HEK293 (cell line): ENCODE measurements around the gene OPCML.

Source experiments
- CTCF ChIA-PET: fragments of 350-600 bp; formaldehyde crosslinking; extraction: SDS; loops from one replicate; lab custom pipeline; 2021; ENCODE audit warnings: antibody characterized with exemption; lab: Yijun Ruan, JAX
- POLR2A ChIA-PET: fragments of 300-600 bp; formaldehyde crosslinking; extraction: SDS; loops from one replicate; lab custom pipeline; 2020; ENCODE audit warnings: antibody characterized with exemption, inconsistent platforms; lab: Yijun Ruan, JAX
- H3K27ac ChIP-seq: fragments of 200-500 bp; sonication (Bioruptor generic); 2 replicates; pipeline ENCODE4 v1.5.1; 2014; ENCODE audit warnings: low read depth, low read length, control low read depth, inconsistent platforms; ENCODE audit errors: extremely low read depth
- H3K36me3 ChIP-seq, 2 experiments: fragments of 200-500 bp in 1 of 2; sonication (Bioruptor generic) in 1 of 2; 1 replicate in 1 of 2; 2 replicates in 1 of 2; pipeline ENCODE4 v1.5.1; 2014 to 2017; ENCODE audit warnings: inconsistent platforms in 2 of 2, low read length in 2 of 2; ENCODE audit not compliant: control insufficient read depth in 2 of 2, insufficient read depth in 1 of 2
- H3K4me1 ChIP-seq: fragments of 200-500 bp; sonication (Bioruptor generic); 2 replicates; pipeline ENCODE4 v1.5.1; 2014; ENCODE audit warnings: mild to moderate bottlenecking, low read length, inconsistent platforms; ENCODE audit not compliant: control insufficient read depth, insufficient read depth
- H3K4me3 ChIP-seq: 2 replicates; pipeline ENCODE4 v1.5.1; 2011; ENCODE audit warnings: low read depth, mild to moderate bottlenecking, control low read depth, low read length, moderate library complexity
- H3K9me3 ChIP-seq: fragments of 200-500 bp; sonication (Bioruptor generic); 2 replicates; pipeline ENCODE4 v1.5.1; 2014; ENCODE audit warnings: low read depth, low read length, inconsistent platforms; ENCODE audit not compliant: control insufficient read depth, insufficient read depth
- EGR2 ChIP-seq: fragments of 450-650 bp; formaldehyde crosslinking; IDR thresholded peaks from 2 replicates; pipeline ENCODE4 v1.5.1; 2016; ENCODE audit warnings: low read depth, missing biosample characterization, missing genetic modification characterization
- GLI2 ChIP-seq: fragments of 450-650 bp; formaldehyde crosslinking; IDR thresholded peaks from 2 replicates; pipeline ENCODE4; 2017; ENCODE audit warnings: missing biosample characterization, missing genetic modification characterization, low read depth, borderline replicate concordance
- HOXD13 ChIP-seq: sonication (generic); formaldehyde crosslinking; IDR thresholded peaks from 2 replicates; pipeline ENCODE4 v1.8.0; 2022; ENCODE audit warnings: missing genetic modification reagents, borderline replicate concordance
- MYNN ChIP-seq: fragments of 450-650 bp; formaldehyde crosslinking; IDR thresholded peaks from 2 replicates; pipeline ENCODE4 v1.5.1; 2016; ENCODE audit warnings: missing biosample characterization, missing genetic modification characterization, borderline replicate concordance
- SP3 ChIP-seq: fragments of 450-650 bp; formaldehyde crosslinking; IDR thresholded peaks from 2 replicates; pipeline ENCODE4 v1.5.1; 2016; ENCODE audit warnings: missing biosample characterization, missing genetic modification characterization
- WT1 ChIP-seq: fragments of 450-650 bp; formaldehyde crosslinking; IDR thresholded peaks from 2 replicates; pipeline ENCODE4 v1.5.1; 2016; ENCODE audit warnings: missing biosample characterization, missing genetic modification characterization
- ZFP37 ChIP-seq: fragments of 450-650 bp; formaldehyde crosslinking; IDR thresholded peaks from 2 replicates; pipeline ENCODE4 v1.5.1; 2016; ENCODE audit warnings: missing biosample characterization, missing genetic modification characterization
- ZNF121 ChIP-seq: fragments of 450-650 bp; formaldehyde crosslinking; IDR thresholded peaks from 2 replicates; pipeline ENCODE4 v1.5.1; 2016; ENCODE audit warnings: missing biosample characterization, missing genetic modification characterization
- ZNF140 ChIP-seq: fragments of 450-650 bp; formaldehyde crosslinking; IDR thresholded peaks from 2 replicates; pipeline ENCODE4 v1.5.1; 2016; ENCODE audit warnings: missing biosample characterization, missing genetic modification characterization
- ZNF155 ChIP-seq: fragments of 450-650 bp; formaldehyde crosslinking; IDR thresholded peaks from 2 replicates; pipeline ENCODE4 v1.5.1; 2016; ENCODE audit warnings: missing biosample characterization, missing genetic modification characterization
- ZNF221 ChIP-seq: fragments of 450-650 bp; formaldehyde crosslinking; IDR thresholded peaks from 2 replicates; pipeline ENCODE4 v1.5.1; 2017; ENCODE audit warnings: missing biosample characterization, missing genetic modification characterization, borderline replicate concordance
- ZNF239 ChIP-seq: fragments of 450-650 bp; formaldehyde crosslinking; IDR thresholded peaks from 2 replicates; pipeline ENCODE4 v1.5.1; 2016; ENCODE audit warnings: missing biosample characterization, missing genetic modification characterization
- ZNF248 ChIP-seq: fragments of 450-650 bp; formaldehyde crosslinking; IDR thresholded peaks from 2 replicates; pipeline ENCODE4 v1.5.1; 2017; ENCODE audit warnings: missing biosample characterization, missing genetic modification characterization
- ZNF274 ChIP-seq, 2 experiments: fragments of 200-500 bp in 1 of 2; fragments of 450-650 bp in 1 of 2; sonication (Bioruptor generic) in 1 of 2; formaldehyde crosslinking in 1 of 2; IDR thresholded peaks; 2 replicates each; pipeline versions ENCODE4 v1.5.1 to v1.6.1; 2014 to 2016; ENCODE audit warnings: borderline replicate concordance in 1 of 2, inconsistent platforms in 1 of 2, low read length in 1 of 2, missing biosample characterization in 1 of 2, missing genetic modification characterization in 1 of 2
- ZNF302 ChIP-seq: fragments of 450-650 bp; formaldehyde crosslinking; IDR thresholded peaks from 2 replicates; pipeline ENCODE4 v1.5.1; 2016; ENCODE audit warnings: missing biosample characterization, missing genetic modification characterization, low read depth
- ZNF394 ChIP-seq: fragments of 450-650 bp; formaldehyde crosslinking; IDR thresholded peaks from 2 replicates; pipeline ENCODE4 v1.5.1; 2016; ENCODE audit warnings: missing biosample characterization, missing genetic modification characterization, mild to moderate bottlenecking, moderate library complexity, borderline replicate concordance
- ZNF518A ChIP-seq: fragments of 450-650 bp; formaldehyde crosslinking; conservative IDR thresholded peaks from 2 replicates; pipeline ENCODE4 v1.5.1; 2016; ENCODE audit warnings: low read depth, missing biosample characterization, missing genetic modification characterization
- ZNF621 ChIP-seq: fragments of 450-650 bp; formaldehyde crosslinking; IDR thresholded peaks from 2 replicates; pipeline ENCODE4 v1.5.1; 2017; ENCODE audit warnings: missing biosample characterization, missing genetic modification characterization
- ZNF623 ChIP-seq: fragments of 450-650 bp; formaldehyde crosslinking; IDR thresholded peaks from 2 replicates; pipeline ENCODE4 v1.5.1; 2016; ENCODE audit warnings: missing biosample characterization, missing genetic modification characterization
- ZNF626 ChIP-seq: fragments of 450-650 bp; sonication (Bioruptor Pico); formaldehyde crosslinking; IDR thresholded peaks from 2 replicates; pipeline ENCODE4 v1.5.1; 2018; ENCODE audit warnings: missing biosample characterization, missing genetic modification characterization, inconsistent platforms
- ZNF629 ChIP-seq: fragments of 450-650 bp; formaldehyde crosslinking; IDR thresholded peaks from 2 replicates; pipeline ENCODE4 v1.5.1; 2017; ENCODE audit warnings: missing biosample characterization, missing genetic modification characterization
- ZNF658 ChIP-seq: fragments of 450-650 bp; formaldehyde crosslinking; IDR thresholded peaks from 2 replicates; pipeline ENCODE4; 2016; ENCODE audit warnings: missing biosample characterization, missing genetic modification characterization
- ZNF843 ChIP-seq: fragments of 450-650 bp; formaldehyde crosslinking; IDR thresholded peaks from 2 replicates; pipeline ENCODE4 v1.5.1; 2016; ENCODE audit warnings: missing biosample characterization, missing genetic modification characterization
- ZSCAN5A ChIP-seq: fragments of 450-650 bp; formaldehyde crosslinking; IDR thresholded peaks from 2 replicates; pipeline ENCODE4 v1.5.1; 2016; ENCODE audit warnings: missing biosample characterization, missing genetic modification characterization

The OPCML gene

GRCh38 chr11:133305208-133305956 is 226.9 kb downstream of the OPCML start:
- ChIA-PET POLR2A (no interaction called here), CTCF (interaction anchor here (0.7 kb wide), 1 partner anchor 35 kb away, joined by 3 read pairs; no protein-coding TSS in a partner anchor)
- H3K27ac ChIP-seq: no peak overlapping the region
- no peak overlapping the region for H3K4me3 ChIP-seq
- H3K36me3 ChIP-seq: no peaks in the 10 kb centered on the region
- H3K4me1 ChIP-seq: no peaks in the 10 kb centered on the region
- TF ChIP-seq ZNF658 (tag by site-specific recombination) (no peak), ZNF623 (tag by site-specific recombination) (no peak), EGR2 (tag by site-specific recombination) (no peak), GLI2 (tag by site-specific recombination) (no peak), ZNF394 (tag by site-specific recombination) (no peak), ZNF121 (tag by site-specific recombination) (no peak)
- H3K9me3 ChIP-seq: no peaks in the 10 kb centered on the region

- TF ChIP-seq ZFP37 (no peak), ZNF626 (tag by site-specific recombination) (no peak), ZNF248 (tag by site-specific recombination) (no peak), ZNF621 (tag by site-specific recombination) (no peak), ZNF629 (no peak), WT1 (no peak), HOXD13 (CRISPR knock-in tag) (no peak), ZNF140 (no peak), ZNF518A (tag by site-specific recombination) (no peak), ZNF221 (tag by site-specific recombination) (no peak), ZNF302 (tag by site-specific recombination) (no peak), SP3 (tag by site-specific recombination) (no peak), ZNF155 (no peak), MYNN (tag by site-specific recombination) (no peak), ZNF239 (tag by site-specific recombination) (no peak), ZNF658 (tag by site-specific recombination) (no peak), ZNF843 (tag by site-specific recombination) (no peak), ZNF274 (IDR thresholded peaks at IDR 0.05; ENCODE audit: low read length) (no peak), ZNF274 (tag by site-specific recombination; IDR thresholded peaks at IDR 0.05; ENCODE audit: borderline replicate concordance) (no peak), ZSCAN5A (tag by site-specific recombination) (no peak)
- no peak overlapping the region for H3K4me3 ChIP-seq
- ChIA-PET POLR2A (no interaction called here), CTCF (no interaction called here)
- H3K9me3 ChIP-seq: no peaks in the 10 kb centered on the region
- H3K36me3 ChIP-seq: no peaks in the 10 kb centered on the region
- no peak overlapping the region for H3K27ac ChIP-seq
- H3K4me1 ChIP-seq: no peaks in the 10 kb centered on the region
Measured at GRCh38 chr11:133303262-133303661, 229.0 kb downstream of the OPCML start.
